Activated naive CD8-positive, alpha-beta T cell treated with anti-CD3 and anti-CD28 coated beads, Interleukin-2, amount 10 ng/mL, durations not matched to agents 7 days and 5 days (primary cell): Measurements from ENCODE around the gene ETHE1. TPM values are rescaled to one million over a fixed set of nuclear protein-coding genes. Genes with fewer than 3 reads are reported as not detected.

Experiments used
- ATAC-seq: fragments of 150-1000 bp; cut with Tn5 transposase; one replicate; pipeline ENCODE4 v1.10.0; 2021; ENCODE audit warnings: low read depth, moderate library complexity
- POLR2A ChIA-PET: fragments of 350-600 bp; sonication (Branson Sonifier 250); formaldehyde crosslinking; loops from one replicate; lab custom pipeline; 2021; ENCODE audit warnings: antibody characterized with exemption; lab: Charles Lee
- DNase-seq: peaks from one replicate; pipeline ENCODE4 v3.0.0; 2021
- H3K27ac Mint-ChIP-seq: one replicate; pipeline ENCODE4 v1.8.0; 2022; ENCODE audit warnings: mild to moderate bottlenecking, mixed read lengths
- H3K27me3 Mint-ChIP-seq: one replicate; pipeline ENCODE4 v1.8.0; 2022; ENCODE audit warnings: mild to moderate bottlenecking, moderate library complexity, mixed read lengths
- H3K36me3 Mint-ChIP-seq: one replicate; pipeline ENCODE4 v1.8.0; 2021; ENCODE audit warnings: mild to moderate bottlenecking, mixed read lengths
- H3K4me1 Mint-ChIP-seq: one replicate; pipeline ENCODE4 v1.8.0; 2021; ENCODE audit warnings: mixed read lengths
- H3K4me3 Mint-ChIP-seq: one replicate; pipeline ENCODE4 v1.8.0; 2022; ENCODE audit warnings: mild to moderate bottlenecking, moderate library complexity, mixed read lengths
- H3K9me3 Mint-ChIP-seq: one replicate; pipeline ENCODE4 v1.8.0; 2021; ENCODE audit warnings: mixed read lengths
- total RNA-seq, 2 experiments: library from RNA; stranded (reverse); gene quantifications; one replicate each; pipeline ENCODE4 v1.2.3, GENCODE V29; 2021

The ETHE1 gene
- total RNA-seq, 2 experiments from 2014 or later = 57.1 to 61.1 TPM

- Mint-ChIP-seq H3K27me3 (no peaks in the 10 kb centered on the region), H3K9me3 (no peaks in the 10 kb centered on the region), H3K4me3 (no peak overlapping the region), H3K4me1 (peaks cover 19% of the 10 kb centered on the region), H3K36me3 (peaks cover 12% of the 10 kb centered on the region), H3K27ac (peak overlapping the region; percentile 60)
- ATAC-seq (no peak), DNase-seq (no peak)
- POLR2A ChIA-PET = interaction anchor here (1.0 to 3.4 kb wide), 2 partner anchors 67 to 89 kb away, joined by 3 to 19 read pairs; no protein-coding TSS in a partner anchor
These were observed 21.1 kb downstream of the ETHE1 start for GRCh38 chr19:43505941-43506340.

GRCh38 chr19:43505186-43505456 is 21.9 kb downstream of the ETHE1 start:
- H3K27me3 Mint-ChIP-seq = no peaks in the 10 kb centered on the region
- H3K9me3 Mint-ChIP-seq = no peaks in the 10 kb centered on the region
- peak overlapping the region; percentile 86 for H3K4me3 Mint-ChIP-seq
- no peak for DNase-seq
- H3K4me1 Mint-ChIP-seq = peaks cover 19% of the 10 kb centered on the region
- peaks cover 9% of the 10 kb centered on the region for H3K36me3 Mint-ChIP-seq
- H3K27ac Mint-ChIP-seq = peak overlapping the region; percentile 60
- no peak for ATAC-seq
- POLR2A ChIA-PET = interaction anchor here (1.0 to 3.9 kb wide), 7 partner anchors 9 to 90 kb away, joined by 3 to 26 read pairs (median 5); partner anchors contain the start of gene LYPD3

GRCh38 chr19:43504426-43505185 is 22.4 kb downstream of the ETHE1 start, which contains the start of gene PHLDB3:
Gene PHLDB3, minus strand, starts transcription at chr19:43504746. Its CDS starts 628 bp downstream, at chr19:43504118.
- POLR2A ChIA-PET = interaction anchor here (0.7 to 3.9 kb wide), 14 partner anchors 9 to 90 kb away, joined by 3 to 26 read pairs (median 6); partner anchors contain the start of genes LYPD3 and ZNF575
- peak; percentile 50 for ATAC-seq
- DNase-seq = no peak
- Mint-ChIP-seq H3K36me3 (peaks cover 4% of the 10 kb centered on the region), H3K27ac (peak within 1 kb of the TSS; percentile 91), H3K9me3 (no peaks in the 10 kb centered on the region), H3K4me1 (peaks cover 15% of the 10 kb centered on the region), H3K4me3 (peak within 1 kb of the TSS; percentile 86), H3K27me3 (no peaks in the 10 kb centered on the region)

- DNase-seq = peak; percentile 97
- peak; percentile 88 for ATAC-seq
- no peaks in the 10 kb centered on the region for H3K9me3 Mint-ChIP-seq
- POLR2A ChIA-PET = interaction anchor here (0.5 to 3.9 kb wide), 16 partner anchors 10 to 91 kb away, joined by 3 to 26 read pairs (median 5); partner anchors contain the start of genes LYPD3 and ZNF575
- peaks cover 4% of the 10 kb centered on the region for H3K36me3 Mint-ChIP-seq
- H3K27me3 Mint-ChIP-seq = no peaks in the 10 kb centered on the region
- H3K4me1 Mint-ChIP-seq = peaks cover 15% of the 10 kb centered on the region
- H3K27ac Mint-ChIP-seq = peak overlapping the region; percentile 91
- peak overlapping the region; percentile 86 for H3K4me3 Mint-ChIP-seq
These were observed 23.2 kb downstream of the ETHE1 start for GRCh38 chr19:43503501-43504425.

GRCh38 chr19:43502419-43502976 is 24.5 kb downstream of the ETHE1 start:
- DNase-seq (no peak), ATAC-seq (no peak)
- POLR2A ChIA-PET = interaction anchor here (3.4 to 3.9 kb wide), 2 partner anchors 38 to 63 kb away, joined by 19 to 26 read pairs; partner anchors contain the start of gene LYPD3
- peaks cover 5% of the 10 kb centered on the region for H3K36me3 Mint-ChIP-seq
- H3K9me3 Mint-ChIP-seq = no peaks in the 10 kb centered on the region
- H3K4me1 Mint-ChIP-seq = peaks cover 17% of the 10 kb centered on the region
- no peak overlapping the region for H3K27ac Mint-ChIP-seq
- peak overlapping the region; percentile 5 for H3K4me3 Mint-ChIP-seq
- no peaks in the 10 kb centered on the region for H3K27me3 Mint-ChIP-seq

GRCh38 chr19:43501661-43502418 is 25.2 kb downstream of the ETHE1 start:
- Mint-ChIP-seq H3K36me3 (peaks cover 5% of the 10 kb centered on the region), H3K9me3 (no peaks in the 10 kb centered on the region), H3K4me3 (peak overlapping the region; percentile 5), H3K4me1 (peaks cover 17% of the 10 kb centered on the region), H3K27me3 (no peaks in the 10 kb centered on the region), H3K27ac (no peak overlapping the region)
- ATAC-seq (no peak), DNase-seq (no peak)
- POLR2A ChIA-PET = interaction anchor here (3.9 kb wide), 1 partner anchor 37 kb away, joined by 26 read pairs; the partner anchor contains the start of gene LYPD3

GRCh38 chr19:43499042-43499441 is 28.0 kb downstream of the ETHE1 start:
- no peaks in the 10 kb centered on the region for H3K27me3 Mint-ChIP-seq
- ATAC-seq (no peak), DNase-seq (no peak)
- H3K27ac Mint-ChIP-seq = no peak overlapping the region
- no peaks in the 10 kb centered on the region for H3K9me3 Mint-ChIP-seq
- H3K4me1 Mint-ChIP-seq = peaks cover 11% of the 10 kb centered on the region
- POLR2A ChIA-PET = no interaction called here
- H3K36me3 Mint-ChIP-seq = peaks cover 9% of the 10 kb centered on the region
- no peak overlapping the region for H3K4me3 Mint-ChIP-seq

- Mint-ChIP-seq H3K27me3 (no peaks in the 10 kb centered on the region), H3K27ac (no peak overlapping the region), H3K9me3 (no peaks in the 10 kb centered on the region), H3K36me3 (peaks cover 9% of the 10 kb centered on the region), H3K4me1 (peaks cover 8% of the 10 kb centered on the region), H3K4me3 (no peak overlapping the region)
- ATAC-seq (no peak), DNase-seq (no peak)
- POLR2A ChIA-PET = no interaction called here
These were observed 28.7 kb downstream of the ETHE1 start for GRCh38 chr19:43498233-43498842.

GRCh38 chr19:43496960-43497359 is 30.0 kb downstream of the ETHE1 start:
- Mint-ChIP-seq H3K4me1 (peaks cover 2% of the 10 kb centered on the region), H3K27ac (no peak overlapping the region), H3K9me3 (no peaks in the 10 kb centered on the region), H3K27me3 (no peaks in the 10 kb centered on the region), H3K36me3 (peaks cover 5% of the 10 kb centered on the region), H3K4me3 (no peak overlapping the region)
- DNase-seq (no peak), ATAC-seq (no peak)
- POLR2A ChIA-PET = no interaction called here

GRCh38 chr19:43495082-43495481 is 31.9 kb downstream of the ETHE1 start:
- POLR2A ChIA-PET = no interaction called here
- ATAC-seq (no peak), DNase-seq (no peak)
- Mint-ChIP-seq H3K4me1 (peaks cover 2% of the 10 kb centered on the region), H3K27me3 (no peaks in the 10 kb centered on the region), H3K9me3 (no peaks in the 10 kb centered on the region), H3K4me3 (no peak overlapping the region), H3K27ac (no peak overlapping the region), H3K36me3 (peaks cover 6% of the 10 kb centered on the region)

GRCh38 chr19:43490759-43491158 is 36.2 kb downstream of the ETHE1 start:
- H3K36me3 Mint-ChIP-seq = peaks cover 4% of the 10 kb centered on the region
- H3K4me1 Mint-ChIP-seq = no peaks in the 10 kb centered on the region
- POLR2A ChIA-PET = no interaction called here
- no peak overlapping the region for H3K4me3 Mint-ChIP-seq
- H3K27me3 Mint-ChIP-seq = no peaks in the 10 kb centered on the region
- DNase-seq (no peak), ATAC-seq (no peak)
- no peak overlapping the region for H3K27ac Mint-ChIP-seq
- H3K9me3 Mint-ChIP-seq = no peaks in the 10 kb centered on the region

- Mint-ChIP-seq H3K4me1 (no peaks in the 10 kb centered on the region), H3K27ac (no peak overlapping the region), H3K36me3 (peaks cover 2% of the 10 kb centered on the region), H3K4me3 (no peak overlapping the region), H3K9me3 (no peaks in the 10 kb centered on the region), H3K27me3 (no peaks in the 10 kb centered on the region)
- ATAC-seq (no peak), DNase-seq (no peak)
- POLR2A ChIA-PET = no interaction called here
These were observed 36.9 kb downstream of the ETHE1 start for GRCh38 chr19:43489979-43490599.
